Natural killer cell (primary cell): ENCODE data around the gene PTMS. TPM values are rescaled to one million over a fixed set of nuclear protein-coding genes. Genes with fewer than 3 reads are reported as not detected.

Experiments used
- ATAC-seq, 3 donors: fragments of 150-1000 bp in 2 of 3; fragments of 200-7000 bp in 1 of 3; cut with Tn5 transposase; 1 replicate in 1 of 3; 2 replicates in 2 of 3; pipeline ENCODE4 v1.10.0; 2021; ENCODE audit warnings: mild to moderate bottlenecking in 2 of 3, moderate library complexity in 2 of 3
- DNase-seq, 2 donors: peaks; one replicate each; pipeline versions ENCODE4 v3.0.0 to v3.0.0-alpha.2; 2013 to 2021; ENCODE audit warnings: mixed read lengths in 1 of 2
- H3K27ac ChIP-seq: one replicate; pipeline ENCODE4 v1.5.1; 2013; ENCODE audit warnings: mild to moderate bottlenecking, low read length
- H3K27me3 ChIP-seq: one replicate; pipeline ENCODE4 v1.6.1; 2013; ENCODE audit warnings: low read length; ENCODE audit not compliant: control insufficient read depth, insufficient read depth
- H3K36me3 ChIP-seq: one replicate; pipeline ENCODE4 v1.6.1; 2013; ENCODE audit warnings: low read length; ENCODE audit not compliant: control insufficient read depth, insufficient read depth
- H3K4me1 ChIP-seq: one replicate; pipeline ENCODE4 v1.6.1; 2013; ENCODE audit warnings: low read length; ENCODE audit not compliant: control insufficient read depth, insufficient read depth
- H3K4me3 ChIP-seq: one replicate; pipeline ENCODE4 v1.5.1; 2013; ENCODE audit warnings: low read length
- H3K9me3 ChIP-seq: one replicate; pipeline ENCODE4 v1.6.1; 2013; ENCODE audit warnings: low read length; ENCODE audit not compliant: control insufficient read depth, insufficient read depth
- H3K27ac Mint-ChIP-seq, 2 donors: one replicate each; pipeline ENCODE4 v1.8.0; 2022; ENCODE audit warnings: mild to moderate bottlenecking in 2 of 2, mixed read lengths in 2 of 2, moderate library complexity in 1 of 2
- H3K27me3 Mint-ChIP-seq, 2 donors: one replicate each; pipeline ENCODE4 v1.8.0; 2022; ENCODE audit warnings: low read depth in 2 of 2, mixed read lengths in 2 of 2
- H3K36me3 Mint-ChIP-seq: one replicate; pipeline ENCODE4 v1.8.0; 2022; ENCODE audit warnings: mixed read lengths
- H3K4me1 Mint-ChIP-seq, 2 donors: one replicate each; pipeline ENCODE4 v1.8.0; 2022; ENCODE audit warnings: mixed read lengths in 2 of 2
- H3K4me3 Mint-ChIP-seq: one replicate; pipeline ENCODE4 v1.8.0; 2022; ENCODE audit warnings: mild to moderate bottlenecking, moderate library complexity, mixed read lengths
- H3K9me3 Mint-ChIP-seq, 2 donors: one replicate each; pipeline ENCODE4 v1.8.0; 2022; ENCODE audit warnings: mixed read lengths in 2 of 2
- WGBS: methylation state at CpG from one replicate; pipeline ENCODE4 v1.1.7; 2013; ENCODE audit warnings: missing lambda C conversion rate; ENCODE audit not compliant: insufficient coverage; 5-methylcytosine and 5-hydroxymethylcytosine counted together
- intact Hi-C: fragments of 100-400 bp; cut with micrococcal nuclease; formaldehyde crosslinking; loops from one replicate; pipeline ENCODE4 v1.14.2; 2022
- total RNA-seq, 4 donors: library from RNA; stranded (reverse); fragments of 120-200 nt in 1 of 4; gene quantifications; one replicate each; pipeline versions ENCODE4 v1.2.3 to v1.2.4, GENCODE V29; 2013 to 2022
- TF ChIP-seq, protein P1 (sequence below): fragments of 200-600 bp; IDR thresholded peaks from one replicate; pipeline ENCODE4 v1.8.0; 2022; ENCODE audit warnings: antibody characterized with exemption

PTMS gene
- total RNA-seq, 3 donors from 2014 or later (not counting 1 experiment from before 2014, with no cell fraction given), result 2.3 to 33.2 (median 2.8) TPM

- Histone ChIP-seq H3K27ac (no peak overlapping the region), H3K4me1 (peaks cover 20% of the 10 kb centered on the region), H3K4me3 (no peak overlapping the region), H3K27me3 (peaks cover 3% of the 10 kb centered on the region), H3K36me3 (no peaks in the 10 kb centered on the region), H3K9me3 (no peaks in the 10 kb centered on the region)
- Mint-ChIP-seq H3K4me3 (peak overlapping the region; percentile 22), H3K27me3 (peaks cover 40 to 61% of the 10 kb centered on the region in 2 donors), H3K4me1 (peaks cover 0 to 21% of the 10 kb centered on the region in 2 donors), H3K36me3 (no peaks in the 10 kb centered on the region), H3K27ac (no peak overlapping the region), H3K9me3 (no peaks in the 10 kb centered on the region)
- ATAC-seq, result peak in 2 of 3 donors; percentile 59 to 68
- 18% methylated on average over 12 of the region's 12 CpGs for WGBS
- TF ChIP-seq, protein P1, sequence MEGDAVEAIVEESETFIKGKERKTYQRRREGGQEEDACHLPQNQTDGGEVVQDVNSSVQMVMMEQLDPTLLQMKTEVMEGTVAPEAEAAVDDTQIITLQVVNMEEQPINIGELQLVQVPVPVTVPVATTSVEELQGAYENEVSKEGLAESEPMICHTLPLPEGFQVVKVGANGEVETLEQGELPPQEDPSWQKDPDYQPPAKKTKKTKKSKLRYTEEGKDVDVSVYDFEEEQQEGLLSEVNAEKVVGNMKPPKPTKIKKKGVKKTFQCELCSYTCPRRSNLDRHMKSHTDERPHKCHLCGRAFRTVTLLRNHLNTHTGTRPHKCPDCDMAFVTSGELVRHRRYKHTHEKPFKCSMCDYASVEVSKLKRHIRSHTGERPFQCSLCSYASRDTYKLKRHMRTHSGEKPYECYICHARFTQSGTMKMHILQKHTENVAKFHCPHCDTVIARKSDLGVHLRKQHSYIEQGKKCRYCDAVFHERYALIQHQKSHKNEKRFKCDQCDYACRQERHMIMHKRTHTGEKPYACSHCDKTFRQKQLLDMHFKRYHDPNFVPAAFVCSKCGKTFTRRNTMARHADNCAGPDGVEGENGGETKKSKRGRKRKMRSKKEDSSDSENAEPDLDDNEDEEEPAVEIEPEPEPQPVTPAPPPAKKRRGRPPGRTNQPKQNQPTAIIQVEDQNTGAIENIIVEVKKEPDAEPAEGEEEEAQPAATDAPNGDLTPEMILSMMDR, result no peak
- intact Hi-C loops, result no loop called here
- peak in 1 of 2 donors; percentile 73 for DNase-seq
Measured at GRCh38 chr12:6792522-6793201, 26.5 kb downstream of the PTMS start.

- peaks cover 0 to 13% of the 10 kb centered on the region in 2 donors for H3K4me1 Mint-ChIP-seq
- ATAC-seq, result no peak
- H3K4me1 ChIP-seq, result peaks cover 16% of the 10 kb centered on the region
- TF ChIP-seq, protein P1, result no peak
- H3K27me3 ChIP-seq, result peaks cover 3% of the 10 kb centered on the region
- no peaks in the 10 kb centered on the region for H3K36me3 ChIP-seq
- no peaks in the 10 kb centered on the region for H3K9me3 Mint-ChIP-seq
- peaks cover 28 to 53% of the 10 kb centered on the region in 2 donors for H3K27me3 Mint-ChIP-seq
- no peak overlapping the region for H3K4me3 Mint-ChIP-seq
- 93% methylated on average over 2 of the region's 2 CpGs for WGBS
- H3K4me3 ChIP-seq, result no peak overlapping the region
- no peak for DNase-seq
- H3K9me3 ChIP-seq, result no peaks in the 10 kb centered on the region
- intact Hi-C loops, result no loop called here
- H3K27ac Mint-ChIP-seq, result no peak overlapping the region
- no peak overlapping the region for H3K27ac ChIP-seq
- no peaks in the 10 kb centered on the region for H3K36me3 Mint-ChIP-seq
Measured at GRCh38 chr12:6795088-6795487, 28.9 kb downstream of the PTMS start.

DNA sequence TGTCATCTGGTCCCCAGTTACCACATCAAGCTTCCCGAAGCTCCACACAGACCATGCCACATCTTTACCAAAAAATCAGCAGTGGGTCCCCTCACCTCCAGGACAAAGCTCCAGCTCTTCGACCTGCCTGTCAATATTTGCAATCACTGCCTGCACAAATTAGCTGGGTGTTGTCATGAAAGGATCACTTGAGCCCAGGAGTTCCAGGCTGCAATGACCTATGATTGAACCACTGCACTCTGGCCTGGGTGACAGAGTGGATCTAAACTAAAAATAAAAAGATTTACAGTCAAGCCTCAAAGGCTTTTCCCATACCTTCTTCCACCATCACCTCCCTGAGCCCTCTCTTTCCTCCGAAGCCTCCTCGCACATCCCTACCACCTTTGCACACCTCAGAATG lies 30.4 kb downstream of the PTMS start:
- H3K9me3 Mint-ChIP-seq, result no peaks in the 10 kb centered on the region
- no peak overlapping the region for H3K4me3 Mint-ChIP-seq
- no peaks in the 10 kb centered on the region for H3K36me3 ChIP-seq
- peaks cover 0 to 13% of the 10 kb centered on the region in 2 donors for H3K4me1 Mint-ChIP-seq
- WGBS, result 92% methylated on average over 4 of the region's 4 CpGs
- TF ChIP-seq, protein P1, result no peak
- intact Hi-C loops, result no loop called here
- H3K4me1 ChIP-seq, result peaks cover 16% of the 10 kb centered on the region
- DNase-seq (no peak), ATAC-seq (no peak)
- no peaks in the 10 kb centered on the region for H3K36me3 Mint-ChIP-seq
- peaks cover 28 to 53% of the 10 kb centered on the region in 2 donors for H3K27me3 Mint-ChIP-seq
- no peaks in the 10 kb centered on the region for H3K9me3 ChIP-seq
- H3K4me3 ChIP-seq, result no peak overlapping the region
- H3K27ac Mint-ChIP-seq, result no peak overlapping the region
- no peak overlapping the region for H3K27ac ChIP-seq
- peaks cover 6% of the 10 kb centered on the region for H3K27me3 ChIP-seq

- Mint-ChIP-seq H3K4me1 (no peaks in the 10 kb centered on the region), H3K27me3 (peaks cover 14 to 28% of the 10 kb centered on the region in 2 donors), H3K4me3 (no peak overlapping the region), H3K27ac (no peak overlapping the region), H3K36me3 (no peaks in the 10 kb centered on the region), H3K9me3 (no peaks in the 10 kb centered on the region)
- intact Hi-C loops, result no loop called here
- Histone ChIP-seq H3K4me3 (no peak overlapping the region), H3K9me3 (no peaks in the 10 kb centered on the region), H3K27ac (no peak overlapping the region), H3K36me3 (no peaks in the 10 kb centered on the region), H3K4me1 (no peaks in the 10 kb centered on the region), H3K27me3 (peaks cover 6% of the 10 kb centered on the region)
- TF ChIP-seq, protein P1, result no peak
- ATAC-seq (no peak), DNase-seq (no peak)
- WGBS, result 94% methylated on average over 5 of the region's 5 CpGs
Measured at GRCh38 chr12:6799147-6799546, 33.0 kb downstream of the PTMS start.
